GM13977 (cell line): ENCODE measurements around the gene PARVB.

Experiments
- DNase-seq: peaks from one replicate; pipeline ENCODE4 v3.0.0; 2012; ENCODE audit warnings: low spot score
- CTCF ChIP-seq: IDR thresholded peaks from 2 replicates; pipeline ENCODE4 v1.5.1; 2012; ENCODE audit warnings: mild to moderate bottlenecking, control low read depth; ENCODE audit not compliant: insufficient read depth; ENCODE audit errors: extremely low read depth, missing control alignments
- in situ Hi-C: fragments of 300-500 bp; cut with MboI; formaldehyde crosslinking; loops from one replicate; pipeline ENCODE4 v1.12.0; 2022; ENCODE audit warnings: low sequenced_read_pairs, low pct_unique_long_range_greater_than_20kb, mixed read lengths, inconsistent platforms; ENCODE audit not compliant: unreplicated experiment

Gene PARVB

GRCh38 chr22:43983808-43984207 is 40.3 kb upstream of the PARVB start:
- DNase-seq, result no peak
- no peak for TF ChIP-seq CTCF
- in situ Hi-C loops, result loop anchor here (25.0 kb wide), 1 partner anchor 628 kb away; no protein-coding TSS in a partner anchor

GRCh38 chr22:43985532-43985931 is 38.6 kb upstream of the PARVB start:
- TF ChIP-seq CTCF, result no peak
- in situ Hi-C loops, result loop anchor here (25.0 kb wide), 1 partner anchor 627 kb away; no protein-coding TSS in a partner anchor
- DNase-seq, result no peak

GRCh38 chr22:43988116-43988820 is 35.8 kb upstream of the PARVB start:
- no peak for DNase-seq
- in situ Hi-C loops, result loop anchor here (25.0 kb wide), 1 partner anchor 624 kb away; no protein-coding TSS in a partner anchor
- no peak for TF ChIP-seq CTCF

- in situ Hi-C loops, result loop anchor here (25.0 kb wide), 1 partner anchor 623 kb away; no protein-coding TSS in a partner anchor
- no peak for DNase-seq
- TF ChIP-seq CTCF, result no peak
Measured at GRCh38 chr22:43988960-43989359, 35.1 kb upstream of the PARVB start.

GRCh38 chr22:43990044-43990443 is 34.1 kb upstream of the PARVB start:
- DNase-seq, result no peak
- in situ Hi-C loops, result loop anchor here (25.0 kb wide), 1 partner anchor 622 kb away; no protein-coding TSS in a partner anchor
- no peak for TF ChIP-seq CTCF

- DNase-seq, result no peak
- no peak for TF ChIP-seq CTCF
- in situ Hi-C loops, result loop anchor here (25.0 kb wide), 1 partner anchor 621 kb away; no protein-coding TSS in a partner anchor
Measured at GRCh38 chr22:43991316-43992020, 32.6 kb upstream of the PARVB start.
